GM12878 (cell line): ENCODE results near the gene TTLL11.

Experiments used
- CTCF ChIP-seq, 3 experiments: IDR thresholded peaks in 2 of 3; conservative IDR thresholded peaks in 1 of 3; 2 replicates each; pipeline ENCODE4 v1.5.1; 2011; ENCODE audit warnings: low read depth in 3 of 3, low read length in 3 of 3, mild to moderate bottlenecking in 3 of 3, control low read depth in 2 of 3, moderate library complexity in 2 of 3, inconsistent platforms in 1 of 3, mixed read lengths in 1 of 3; ENCODE audit not compliant: control insufficient read depth in 2 of 3, insufficient read depth in 1 of 3; ENCODE audit errors: extremely low read depth in 1 of 3
- EED ChIP-seq: sonication (generic); IDR thresholded peaks from 2 replicates; pipeline ENCODE4 v1.6.1; 2016; ENCODE audit warnings: antibody characterized with exemption, low read depth
- GABPA ChIP-seq: IDR thresholded peaks from 2 replicates; pipeline ENCODE4 v1.6.1; 2014; ENCODE audit warnings: antibody characterized with exemption, low read depth, mild to moderate bottlenecking, inconsistent platforms
- GATAD2B ChIP-seq: fragments of 450-650 bp; conservative IDR thresholded peaks from 2 replicates; pipeline ENCODE4 v1.6.1; 2017; ENCODE audit warnings: low read depth, mild to moderate bottlenecking, moderate library complexity
- MTA3 ChIP-seq: IDR thresholded peaks from 2 replicates; pipeline ENCODE4 v1.6.1; 2012; ENCODE audit warnings: low read length, inconsistent platforms, borderline replicate concordance
- POLR2A ChIP-seq: IDR thresholded peaks from 2 replicates; pipeline ENCODE4 v1.6.1; 2011; ENCODE audit warnings: low read depth, mild to moderate bottlenecking, low read length
- POLR2AphosphoS5 ChIP-seq: IDR thresholded peaks from 2 replicates; pipeline ENCODE4 v1.6.1; 2011; ENCODE audit warnings: mild to moderate bottlenecking, low read length, inconsistent platforms
- RELA ChIP-seq: fragments of 450-650 bp; IDR thresholded peaks from 2 replicates; pipeline ENCODE4 v1.8.0; 2014; ENCODE audit warnings: borderline replicate concordance; ENCODE audit not compliant: partially characterized antibody
- SMC3 ChIP-seq: IDR thresholded peaks from 2 replicates; pipeline ENCODE4 v1.6.1; 2011; ENCODE audit warnings: low read length, improper control_type of control experiment, borderline replicate concordance
- SP1 ChIP-seq: IDR thresholded peaks from one replicate; pipeline ENCODE4 v1.6.1; 2011; ENCODE audit warnings: low read depth, low read length
- SPI1 ChIP-seq: IDR thresholded peaks from 2 replicates; pipeline ENCODE4 v1.6.1; 2011; ENCODE audit warnings: low read depth, mild to moderate bottlenecking, low read length, moderate library complexity, borderline replicate concordance; ENCODE audit not compliant: insufficient read depth
- TAF1 ChIP-seq: IDR thresholded peaks from 2 replicates; pipeline ENCODE4 v1.6.1; 2011; ENCODE audit warnings: mild to moderate bottlenecking, low read depth, low read length, borderline replicate concordance
- TF ChIP-seq, protein P1 (sequence below): IDR thresholded peaks from 2 replicates; pipeline ENCODE4 v1.6.1; 2012; ENCODE audit warnings: mild to moderate bottlenecking, low read depth, low read length
- TF ChIP-seq, protein P2 (sequence below): IDR thresholded peaks from 2 replicates; pipeline ENCODE4 v1.6.1; 2011; ENCODE audit warnings: mild to moderate bottlenecking, low read depth, low read length, moderate library complexity; ENCODE audit not compliant: insufficient replicate concordance

DNA sequence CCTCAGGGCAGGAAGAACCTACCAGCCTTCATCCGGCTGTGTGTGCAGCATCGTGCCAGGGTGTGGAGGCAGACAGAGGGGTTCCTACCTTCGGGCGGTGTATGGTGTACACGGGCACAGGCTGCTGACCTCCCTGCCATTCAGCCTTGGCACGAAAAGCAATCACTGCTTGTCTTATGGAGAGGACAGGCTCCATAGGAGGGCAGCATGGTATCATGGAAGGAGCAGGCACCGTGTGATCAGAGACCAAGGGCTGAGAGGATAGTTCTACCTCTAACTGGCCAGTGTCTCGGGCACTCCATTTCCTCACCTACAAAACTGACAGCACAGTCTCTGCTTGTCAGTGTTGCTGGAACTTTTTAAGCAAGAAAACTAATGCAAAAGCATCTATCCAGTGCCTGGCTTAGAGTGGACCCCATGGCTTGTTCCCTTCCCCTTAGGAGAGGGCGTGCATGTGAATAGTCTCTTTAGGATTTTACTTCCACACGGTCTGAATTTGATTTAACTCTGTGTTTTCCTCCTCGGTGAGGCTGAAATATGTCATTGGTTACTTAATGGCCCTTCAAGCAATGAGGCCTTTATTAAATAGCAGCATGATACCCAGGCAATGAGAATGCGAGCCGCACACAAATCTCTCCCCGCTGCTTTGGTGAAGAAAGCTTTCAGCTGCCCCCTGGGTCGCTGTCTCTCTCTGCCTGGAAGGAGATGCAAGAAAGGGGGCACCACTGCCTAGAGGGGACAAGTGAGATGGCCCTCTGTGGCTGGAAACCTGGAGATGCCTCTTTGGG is 22.2 kb downstream of the TTLL11 start:
- TF ChIP-seq POLR2AphosphoS5: no peak
- no peak for TF ChIP-seq CTCF (IDR thresholded peaks at IDR 0.05 in 2 of 3, conservative IDR thresholded peaks at IDR 0.05 in 1 of 3; ENCODE audit: control insufficient read depth in 2 of 3, extremely low read depth in 1 of 3, insufficient read depth in 1 of 3, low read depth in 3 of 3, low read length in 3 of 3)
- TF ChIP-seq, protein P1, sequence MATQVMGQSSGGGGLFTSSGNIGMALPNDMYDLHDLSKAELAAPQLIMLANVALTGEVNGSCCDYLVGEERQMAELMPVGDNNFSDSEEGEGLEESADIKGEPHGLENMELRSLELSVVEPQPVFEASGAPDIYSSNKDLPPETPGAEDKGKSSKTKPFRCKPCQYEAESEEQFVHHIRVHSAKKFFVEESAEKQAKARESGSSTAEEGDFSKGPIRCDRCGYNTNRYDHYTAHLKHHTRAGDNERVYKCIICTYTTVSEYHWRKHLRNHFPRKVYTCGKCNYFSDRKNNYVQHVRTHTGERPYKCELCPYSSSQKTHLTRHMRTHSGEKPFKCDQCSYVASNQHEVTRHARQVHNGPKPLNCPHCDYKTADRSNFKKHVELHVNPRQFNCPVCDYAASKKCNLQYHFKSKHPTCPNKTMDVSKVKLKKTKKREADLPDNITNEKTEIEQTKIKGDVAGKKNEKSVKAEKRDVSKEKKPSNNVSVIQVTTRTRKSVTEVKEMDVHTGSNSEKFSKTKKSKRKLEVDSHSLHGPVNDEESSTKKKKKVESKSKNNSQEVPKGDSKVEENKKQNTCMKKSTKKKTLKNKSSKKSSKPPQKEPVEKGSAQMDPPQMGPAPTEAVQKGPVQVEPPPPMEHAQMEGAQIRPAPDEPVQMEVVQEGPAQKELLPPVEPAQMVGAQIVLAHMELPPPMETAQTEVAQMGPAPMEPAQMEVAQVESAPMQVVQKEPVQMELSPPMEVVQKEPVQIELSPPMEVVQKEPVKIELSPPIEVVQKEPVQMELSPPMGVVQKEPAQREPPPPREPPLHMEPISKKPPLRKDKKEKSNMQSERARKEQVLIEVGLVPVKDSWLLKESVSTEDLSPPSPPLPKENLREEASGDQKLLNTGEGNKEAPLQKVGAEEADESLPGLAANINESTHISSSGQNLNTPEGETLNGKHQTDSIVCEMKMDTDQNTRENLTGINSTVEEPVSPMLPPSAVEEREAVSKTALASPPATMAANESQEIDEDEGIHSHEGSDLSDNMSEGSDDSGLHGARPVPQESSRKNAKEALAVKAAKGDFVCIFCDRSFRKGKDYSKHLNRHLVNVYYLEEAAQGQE: no peak
- TF ChIP-seq GABPA: no peak
- TF ChIP-seq RELA: no peak
- no peak for TF ChIP-seq TAF1
- TF ChIP-seq MTA3: no peak
- TF ChIP-seq, protein P2, sequence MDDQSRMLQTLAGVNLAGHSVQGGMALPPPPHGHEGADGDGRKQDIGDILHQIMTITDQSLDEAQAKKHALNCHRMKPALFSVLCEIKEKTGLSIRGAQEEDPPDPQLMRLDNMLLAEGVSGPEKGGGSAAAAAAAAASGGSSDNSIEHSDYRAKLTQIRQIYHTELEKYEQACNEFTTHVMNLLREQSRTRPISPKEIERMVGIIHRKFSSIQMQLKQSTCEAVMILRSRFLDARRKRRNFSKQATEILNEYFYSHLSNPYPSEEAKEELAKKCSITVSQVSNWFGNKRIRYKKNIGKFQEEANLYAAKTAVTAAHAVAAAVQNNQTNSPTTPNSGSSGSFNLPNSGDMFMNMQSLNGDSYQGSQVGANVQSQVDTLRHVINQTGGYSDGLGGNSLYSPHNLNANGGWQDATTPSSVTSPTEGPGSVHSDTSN: no peak
- TF ChIP-seq EED: no peak
- no peak for TF ChIP-seq SPI1
- no peak for TF ChIP-seq POLR2A
- TF ChIP-seq SMC3: no peak
- no peak for TF ChIP-seq SP1
- TF ChIP-seq GATAD2B: no peak
